ENCODE results near the gene TIMELESS. TPM values are rescaled to one million over a fixed set of nuclear protein-coding genes. Genes with fewer than 3 reads are reported as not detected.

The TIMELESS gene
- total and polyA plus RNA-seq, 2 experiments from 2014 or later: 28.7 to 54.8 TPM

DNA sequence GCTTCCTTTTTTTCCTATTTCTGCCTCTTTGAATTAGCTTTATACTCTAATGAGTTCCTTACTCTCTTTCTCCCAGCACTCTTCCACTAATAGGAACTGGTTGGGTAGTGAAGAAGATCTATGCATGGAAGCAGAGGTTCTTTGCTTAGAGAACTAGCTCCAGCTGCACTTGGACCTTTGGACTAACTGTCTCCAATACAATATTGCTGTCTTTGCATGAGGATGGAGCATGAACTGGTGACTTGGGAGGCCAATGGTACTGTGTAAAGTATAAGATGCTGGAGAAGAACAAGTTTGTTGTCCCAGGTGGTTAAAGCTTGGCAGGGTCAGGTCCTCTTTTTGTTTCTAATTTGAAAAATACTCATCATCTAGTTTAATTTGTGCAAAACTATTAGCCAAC is 41.1 kb upstream of the TIMELESS start:
- Mint-ChIP-seq H3K36me3 (ENCODE audit: low read depth) (peaks cover 18% of the 10 kb centered on the region), H3K4me1 (peaks cover 11% of the 10 kb centered on the region), H3K27me3 (ENCODE audit: insufficient read depth, low read depth, poor library complexity) (peaks cover 45% of the 10 kb centered on the region), H3K27ac (no peak overlapping the region), H3K9me3 (peaks cover 36% of the 10 kb centered on the region), H3K4me3 (no peak overlapping the region)
- Histone ChIP-seq H2AFZ (no peak overlapping the region), H3K79me2 (replicated peaks; ENCODE audit: insufficient read depth) (no peaks in the 10 kb centered on the region), H3K4me2 (no peak overlapping the region), H3K9me2 (ENCODE audit: insufficient read depth) (peaks cover 5% of the 10 kb centered on the region; the same call in 1 of the 2 replicates), H3K4me1 (ENCODE audit: insufficient read depth) (no peaks in the 10 kb centered on the region), H3K27ac (ENCODE audit: low read depth) (no peak overlapping the region), H4K20me1 (replicated peaks; ENCODE audit: insufficient read depth) (no peaks in the 10 kb centered on the region), H3F3A (replicated peaks; ENCODE audit: low read depth) (no peaks in the 10 kb centered on the region), H3K36me3 (ENCODE audit: insufficient read depth) (no peaks in the 10 kb centered on the region), H3K4me3 (no peak overlapping the region), H3K27me3 (ENCODE audit: insufficient read depth) (peaks cover 51% of the 10 kb centered on the region)
- ATAC-seq (no peak), DNase-seq (ENCODE audit: low spot score) (no peak)
- no peak for TF ChIP-seq JUNB (IDR thresholded peaks at IDR 0.05; ENCODE audit: unreplicated experiment)
- TF ChIP-seq ZNF331 (CRISPR knock-in tag; IDR thresholded peaks at IDR 0.05; ENCODE audit: low read depth): no peak
- TF ChIP-seq EZH2phosphoT487 (IDR thresholded peaks at IDR 0.05; ENCODE audit: unreplicated experiment): no peak
- TF ChIP-seq, protein P1, sequence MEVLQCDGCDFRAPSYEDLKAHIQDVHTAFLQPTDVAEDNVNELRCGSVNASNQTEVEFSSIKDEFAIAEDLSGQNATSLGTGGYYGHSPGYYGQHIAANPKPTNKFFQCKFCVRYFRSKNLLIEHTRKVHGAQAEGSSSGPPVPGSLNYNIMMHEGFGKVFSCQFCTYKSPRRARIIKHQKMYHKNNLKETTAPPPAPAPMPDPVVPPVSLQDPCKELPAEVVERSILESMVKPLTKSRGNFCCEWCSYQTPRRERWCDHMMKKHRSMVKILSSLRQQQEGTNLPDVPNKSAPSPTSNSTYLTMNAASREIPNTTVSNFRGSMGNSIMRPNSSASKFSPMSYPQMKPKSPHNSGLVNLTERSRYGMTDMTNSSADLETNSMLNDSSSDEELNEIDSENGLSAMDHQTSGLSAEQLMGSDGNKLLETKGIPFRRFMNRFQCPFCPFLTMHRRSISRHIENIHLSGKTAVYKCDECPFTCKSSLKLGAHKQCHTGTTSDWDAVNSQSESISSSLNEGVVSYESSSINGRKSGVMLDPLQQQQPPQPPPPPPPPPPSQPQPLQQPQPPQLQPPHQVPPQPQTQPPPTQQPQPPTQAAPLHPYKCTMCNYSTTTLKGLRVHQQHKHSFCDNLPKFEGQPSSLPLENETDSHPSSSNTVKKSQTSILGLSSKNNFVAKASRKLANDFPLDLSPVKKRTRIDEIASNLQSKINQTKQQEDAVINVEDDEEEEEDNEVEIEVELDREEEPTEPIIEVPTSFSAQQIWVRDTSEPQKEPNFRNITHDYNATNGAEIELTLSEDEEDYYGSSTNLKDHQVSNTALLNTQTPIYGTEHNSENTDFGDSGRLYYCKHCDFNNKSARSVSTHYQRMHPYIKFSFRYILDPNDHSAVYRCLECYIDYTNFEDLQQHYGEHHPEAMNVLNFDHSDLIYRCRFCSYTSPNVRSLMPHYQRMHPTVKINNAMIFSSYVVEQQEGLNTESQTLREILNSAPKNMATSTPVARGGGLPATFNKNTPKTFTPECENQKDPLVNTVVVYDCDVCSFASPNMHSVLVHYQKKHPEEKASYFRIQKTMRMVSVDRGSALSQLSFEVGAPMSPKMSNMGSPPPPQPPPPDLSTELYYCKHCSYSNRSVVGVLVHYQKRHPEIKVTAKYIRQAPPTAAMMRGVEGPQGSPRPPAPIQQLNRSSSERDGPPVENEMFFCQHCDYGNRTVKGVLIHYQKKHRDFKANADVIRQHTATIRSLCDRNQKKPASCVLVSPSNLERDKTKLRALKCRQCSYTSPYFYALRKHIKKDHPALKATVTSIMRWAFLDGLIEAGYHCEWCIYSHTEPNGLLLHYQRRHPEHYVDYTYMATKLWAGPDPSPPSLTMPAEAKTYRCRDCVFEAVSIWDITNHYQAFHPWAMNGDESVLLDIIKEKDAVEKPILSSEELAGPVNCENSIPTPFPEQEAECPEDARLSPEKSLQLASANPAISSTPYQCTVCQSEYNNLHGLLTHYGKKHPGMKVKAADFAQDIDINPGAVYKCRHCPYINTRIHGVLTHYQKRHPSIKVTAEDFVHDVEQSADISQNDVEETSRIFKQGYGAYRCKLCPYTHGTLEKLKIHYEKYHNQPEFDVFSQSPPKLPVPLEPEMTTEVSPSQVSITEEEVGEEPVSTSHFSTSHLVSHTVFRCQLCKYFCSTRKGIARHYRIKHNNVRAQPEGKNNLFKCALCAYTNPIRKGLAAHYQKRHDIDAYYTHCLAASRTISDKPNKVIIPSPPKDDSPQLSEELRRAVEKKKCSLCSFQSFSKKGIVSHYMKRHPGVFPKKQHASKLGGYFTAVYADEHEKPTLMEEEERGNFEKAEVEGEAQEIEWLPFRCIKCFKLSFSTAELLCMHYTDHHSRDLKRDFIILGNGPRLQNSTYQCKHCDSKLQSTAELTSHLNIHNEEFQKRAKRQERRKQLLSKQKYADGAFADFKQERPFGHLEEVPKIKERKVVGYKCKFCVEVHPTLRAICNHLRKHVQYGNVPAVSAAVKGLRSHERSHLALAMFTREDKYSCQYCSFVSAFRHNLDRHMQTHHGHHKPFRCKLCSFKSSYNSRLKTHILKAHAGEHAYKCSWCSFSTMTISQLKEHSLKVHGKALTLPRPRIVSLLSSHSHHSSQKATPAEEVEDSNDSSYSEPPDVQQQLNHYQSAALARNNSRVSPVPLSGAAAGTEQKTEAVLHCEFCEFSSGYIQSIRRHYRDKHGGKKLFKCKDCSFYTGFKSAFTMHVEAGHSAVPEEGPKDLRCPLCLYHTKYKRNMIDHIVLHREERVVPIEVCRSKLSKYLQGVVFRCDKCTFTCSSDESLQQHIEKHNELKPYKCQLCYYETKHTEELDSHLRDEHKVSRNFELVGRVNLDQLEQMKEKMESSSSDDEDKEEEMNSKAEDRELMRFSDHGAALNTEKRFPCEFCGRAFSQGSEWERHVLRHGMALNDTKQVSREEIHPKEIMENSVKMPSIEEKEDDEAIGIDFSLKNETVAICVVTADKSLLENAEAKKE (CRISPR knock-in tag; IDR thresholded peaks at IDR 0.05): no peak
- TF ChIP-seq, protein P2, sequence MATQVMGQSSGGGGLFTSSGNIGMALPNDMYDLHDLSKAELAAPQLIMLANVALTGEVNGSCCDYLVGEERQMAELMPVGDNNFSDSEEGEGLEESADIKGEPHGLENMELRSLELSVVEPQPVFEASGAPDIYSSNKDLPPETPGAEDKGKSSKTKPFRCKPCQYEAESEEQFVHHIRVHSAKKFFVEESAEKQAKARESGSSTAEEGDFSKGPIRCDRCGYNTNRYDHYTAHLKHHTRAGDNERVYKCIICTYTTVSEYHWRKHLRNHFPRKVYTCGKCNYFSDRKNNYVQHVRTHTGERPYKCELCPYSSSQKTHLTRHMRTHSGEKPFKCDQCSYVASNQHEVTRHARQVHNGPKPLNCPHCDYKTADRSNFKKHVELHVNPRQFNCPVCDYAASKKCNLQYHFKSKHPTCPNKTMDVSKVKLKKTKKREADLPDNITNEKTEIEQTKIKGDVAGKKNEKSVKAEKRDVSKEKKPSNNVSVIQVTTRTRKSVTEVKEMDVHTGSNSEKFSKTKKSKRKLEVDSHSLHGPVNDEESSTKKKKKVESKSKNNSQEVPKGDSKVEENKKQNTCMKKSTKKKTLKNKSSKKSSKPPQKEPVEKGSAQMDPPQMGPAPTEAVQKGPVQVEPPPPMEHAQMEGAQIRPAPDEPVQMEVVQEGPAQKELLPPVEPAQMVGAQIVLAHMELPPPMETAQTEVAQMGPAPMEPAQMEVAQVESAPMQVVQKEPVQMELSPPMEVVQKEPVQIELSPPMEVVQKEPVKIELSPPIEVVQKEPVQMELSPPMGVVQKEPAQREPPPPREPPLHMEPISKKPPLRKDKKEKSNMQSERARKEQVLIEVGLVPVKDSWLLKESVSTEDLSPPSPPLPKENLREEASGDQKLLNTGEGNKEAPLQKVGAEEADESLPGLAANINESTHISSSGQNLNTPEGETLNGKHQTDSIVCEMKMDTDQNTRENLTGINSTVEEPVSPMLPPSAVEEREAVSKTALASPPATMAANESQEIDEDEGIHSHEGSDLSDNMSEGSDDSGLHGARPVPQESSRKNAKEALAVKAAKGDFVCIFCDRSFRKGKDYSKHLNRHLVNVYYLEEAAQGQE (IDR thresholded peaks at IDR 0.05; ENCODE audit: unreplicated experiment): no peak
- no peak for TF ChIP-seq EZH2 (IDR thresholded peaks at IDR 0.05; ENCODE audit: low read depth, unreplicated experiment)
- no peak for TF ChIP-seq POLR2AphosphoS5 (IDR thresholded peaks at IDR 0.05; ENCODE audit: low read depth)
- TF ChIP-seq CREB1 (CRISPR knock-in tag; IDR thresholded peaks at IDR 0.05; ENCODE audit: low read depth): no peak
- no peak for TF ChIP-seq ETS1 (IDR thresholded peaks at IDR 0.05)
- TF ChIP-seq CTCF (conservative IDR thresholded peaks at IDR 0.05; ENCODE audit: low read depth in 2 of 2): no peak
- TF ChIP-seq STAT1 (IDR thresholded peaks at IDR 0.05; ENCODE audit: unreplicated experiment): no peak
- TF ChIP-seq ZNF114 (CRISPR knock-in tag; IDR thresholded peaks at IDR 0.05): no peak
- TF ChIP-seq NANOG (IDR thresholded peaks at IDR 0.05; ENCODE audit: borderline replicate concordance): no peak

All from GM23338 (cell line).